ENCODE data around the gene SDHAF4. TPM values are rescaled to one million over a fixed set of nuclear protein-coding genes. Genes with fewer than 3 reads are reported as not detected.
"Not testable (repeated sequence)": the region's sequence is repeated elsewhere in the genome, so short reads cannot be mapped to it uniquely, and the experiment has no call there.

Gene SDHAF4
- total RNA-seq, 1 donor from 2014 or later: 9.9 TPM

GRCh38 chr6:70592391-70593117 lies 25.8 kb downstream of the SDHAF4 start:
- no peak for DNase-seq

DNA sequence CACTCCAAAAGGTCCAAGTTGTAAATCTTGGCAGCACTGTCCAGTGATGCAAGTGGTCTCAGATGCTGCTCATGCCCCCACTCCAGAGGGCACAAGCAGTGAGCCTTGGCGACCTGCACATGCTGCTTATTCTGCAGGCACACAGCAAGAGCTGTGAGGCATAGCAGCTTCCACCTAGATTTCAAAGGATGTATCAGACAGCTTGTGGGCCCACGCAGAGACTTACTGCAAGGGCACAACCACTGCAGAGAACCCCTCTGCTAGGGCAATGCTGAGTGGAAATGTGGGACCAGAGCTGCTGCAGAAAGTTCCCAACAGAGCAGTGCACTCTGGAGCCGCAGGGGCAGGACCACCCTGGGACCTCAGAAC lies 26.4 kb downstream of the SDHAF4 start:
- no peak for DNase-seq

DNA sequence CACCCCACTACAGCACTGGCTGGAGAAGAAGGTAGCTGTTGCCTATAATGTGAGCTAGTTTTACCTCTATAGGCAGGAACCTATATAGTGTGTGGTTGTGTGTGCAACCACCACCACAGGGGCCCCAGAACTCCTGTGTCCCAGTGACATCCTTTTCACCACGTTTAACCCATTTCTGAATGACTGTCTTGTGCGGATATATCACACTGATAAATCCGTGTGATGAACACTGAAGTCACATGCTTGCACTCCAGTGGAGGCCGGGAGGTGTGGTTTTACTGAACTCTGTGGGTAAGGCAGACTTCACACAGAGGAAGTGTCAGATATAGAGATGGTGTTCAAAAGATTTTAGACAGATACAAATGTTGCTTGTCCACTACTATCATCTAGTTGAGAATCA lies 32.5 kb downstream of the SDHAF4 start:
- no peak for DNase-seq

DNA sequence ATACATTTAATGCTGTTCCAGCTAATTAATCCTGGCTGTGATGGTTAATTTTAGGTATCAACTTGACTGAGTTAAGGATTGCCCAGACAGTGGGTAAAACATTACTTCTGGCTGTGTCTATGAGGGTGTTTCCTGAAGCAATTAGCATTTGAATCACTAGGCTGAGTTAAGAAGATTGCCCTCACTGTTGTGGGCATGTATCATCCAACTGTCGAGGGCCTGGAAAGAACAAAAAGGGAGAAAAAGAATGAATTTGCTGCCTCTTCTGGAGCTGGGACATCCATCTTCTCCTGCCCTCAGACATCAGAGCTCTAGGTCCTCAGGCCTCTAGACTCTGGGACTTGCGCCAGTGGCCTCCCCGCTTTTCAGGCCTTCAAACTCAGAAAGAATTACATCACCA lies 34.3 kb downstream of the SDHAF4 start:
- DNase-seq: no peak

GRCh38 chr6:70604254-70604653 lies 37.5 kb downstream of the SDHAF4 start:
- no peak for DNase-seq

DNA sequence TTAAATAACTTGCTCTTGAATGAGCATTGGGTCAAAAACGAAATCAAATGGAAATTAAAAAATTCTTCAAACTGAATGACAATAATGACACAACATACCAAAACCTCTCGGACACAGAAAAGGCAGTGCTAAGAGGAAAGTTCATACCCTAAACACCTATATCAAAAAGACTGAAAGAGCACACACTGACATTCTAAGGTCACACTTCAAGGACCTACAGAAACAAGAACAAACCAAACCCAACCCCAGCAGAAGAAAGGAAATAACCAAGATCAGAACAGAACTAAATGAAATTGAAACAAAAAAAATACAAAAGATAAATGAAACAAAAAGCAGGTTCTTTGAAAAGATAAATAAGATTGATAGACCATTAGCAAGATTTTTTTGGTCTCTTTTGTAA lies 40.6 kb downstream of the SDHAF4 start:
- not testable (repeated sequence) for DNase-seq

GRCh38 chr6:70609181-70609580 lies 42.5 kb downstream of the SDHAF4 start:
- not testable (repeated sequence) for DNase-seq

DNA sequence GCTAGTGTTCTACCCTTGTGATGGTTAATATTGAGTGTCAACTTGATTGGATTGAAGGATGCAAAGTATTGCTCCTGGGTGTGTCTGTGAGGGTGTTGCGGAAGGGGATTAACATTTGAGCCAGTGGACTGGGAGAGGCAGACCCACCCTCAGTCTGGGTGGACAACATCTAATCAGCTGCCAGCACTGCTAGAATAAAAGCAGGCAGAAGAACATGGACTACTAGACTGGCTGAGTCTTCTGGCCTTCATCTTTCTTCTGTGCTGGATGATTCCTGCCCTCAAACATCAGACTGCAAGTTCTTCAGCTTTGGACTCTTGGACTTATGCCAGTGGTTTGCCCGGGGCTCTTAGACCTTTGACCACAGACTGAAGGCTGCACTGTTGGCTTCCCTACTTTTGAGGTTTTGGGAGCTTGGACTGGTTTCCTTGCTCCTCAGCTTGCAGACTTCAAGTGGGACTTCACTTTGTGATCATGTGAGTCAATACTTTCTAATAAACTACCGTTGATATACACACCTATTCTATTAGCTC lies 50.1 kb downstream of the SDHAF4 start:
- no peak for DNase-seq

- no peak for DNase-seq
Observed at GRCh38 chr6:70620746-70621145, 54.0 kb downstream of the SDHAF4 start.

- DNase-seq: no peak
Observed at GRCh38 chr6:70622461-70622860, 55.7 kb downstream of the SDHAF4 start.

DNA sequence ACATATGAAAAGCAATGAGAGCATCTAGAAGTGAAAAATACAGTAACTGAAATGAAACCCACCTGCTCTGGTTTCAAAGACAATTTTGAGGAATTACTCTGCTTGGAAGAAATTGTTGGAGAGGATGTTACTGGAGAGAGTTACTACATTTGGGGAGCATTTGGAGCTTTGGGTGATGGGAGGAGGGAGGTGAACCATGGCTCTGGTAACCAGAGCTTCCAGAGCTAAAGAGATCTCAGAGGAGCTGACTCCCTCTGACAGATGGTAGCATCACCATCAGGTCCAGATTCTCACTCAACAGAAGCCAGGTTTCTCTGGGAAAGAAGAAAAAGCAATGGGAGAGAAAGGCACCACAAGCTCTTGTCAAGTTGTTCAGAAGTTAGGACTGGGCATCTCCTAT lies 58.7 kb downstream of the SDHAF4 start:
- no peak for DNase-seq

DNA sequence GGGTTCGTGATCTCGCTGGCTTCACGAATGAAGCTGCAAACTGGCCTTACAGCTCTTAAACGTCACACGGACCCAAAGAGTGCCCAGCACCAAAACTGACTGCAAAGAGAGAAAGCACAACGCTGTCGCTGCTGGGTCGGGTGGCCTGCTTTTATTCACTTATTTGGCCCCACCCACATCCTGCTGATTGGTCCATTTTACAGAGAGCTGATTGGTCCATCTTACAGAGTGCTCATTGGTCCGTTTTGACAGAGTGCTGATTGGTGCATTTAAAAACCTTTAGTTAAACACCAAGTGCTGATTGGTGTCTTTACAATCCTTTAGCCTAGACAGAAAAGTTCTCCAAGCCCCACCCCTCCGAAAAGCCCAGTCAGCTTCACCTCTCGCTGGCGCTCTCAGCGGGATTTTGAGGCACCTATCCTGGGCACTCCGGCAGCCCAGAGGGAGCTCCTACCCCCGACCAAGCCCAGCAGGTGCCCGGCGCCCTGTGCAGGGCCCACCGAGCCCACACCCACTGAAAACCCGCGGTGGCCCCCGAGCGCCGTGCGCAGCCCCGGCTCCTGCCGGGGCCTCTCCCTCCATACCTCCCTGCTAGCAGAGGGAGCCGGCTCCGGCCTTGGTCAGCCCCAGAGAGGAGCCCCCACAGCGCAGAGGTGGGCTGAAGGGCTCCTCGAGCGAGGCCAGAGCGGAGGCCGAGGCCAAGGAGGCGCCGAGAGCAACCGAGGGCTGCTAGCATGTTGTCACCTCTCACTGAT lies 60.9 kb downstream of the SDHAF4 start:
- no peak for DNase-seq

DNA sequence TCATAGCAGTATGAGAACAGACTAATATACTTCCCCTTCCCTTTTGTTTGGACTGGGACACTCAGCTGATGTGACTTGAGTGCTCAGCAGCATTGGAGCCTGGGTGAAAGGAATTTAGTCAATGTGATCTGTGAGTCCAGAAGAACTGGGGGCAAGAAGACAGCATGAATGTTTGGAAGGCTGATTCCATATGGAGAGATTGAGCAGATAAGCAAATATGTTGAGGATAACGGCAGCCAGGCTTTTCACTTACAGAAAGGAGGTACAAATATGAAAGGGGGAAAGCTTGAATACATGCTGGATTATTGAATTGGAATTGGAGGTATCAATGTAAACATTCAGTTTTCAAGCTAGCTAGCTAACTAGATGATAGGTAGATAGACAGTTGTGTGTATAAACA lies 63.2 kb downstream of the SDHAF4 start:
- no peak for DNase-seq

GRCh38 chr6:70633870-70634269 lies 67.1 kb downstream of the SDHAF4 start:
- DNase-seq: no peak

DNA sequence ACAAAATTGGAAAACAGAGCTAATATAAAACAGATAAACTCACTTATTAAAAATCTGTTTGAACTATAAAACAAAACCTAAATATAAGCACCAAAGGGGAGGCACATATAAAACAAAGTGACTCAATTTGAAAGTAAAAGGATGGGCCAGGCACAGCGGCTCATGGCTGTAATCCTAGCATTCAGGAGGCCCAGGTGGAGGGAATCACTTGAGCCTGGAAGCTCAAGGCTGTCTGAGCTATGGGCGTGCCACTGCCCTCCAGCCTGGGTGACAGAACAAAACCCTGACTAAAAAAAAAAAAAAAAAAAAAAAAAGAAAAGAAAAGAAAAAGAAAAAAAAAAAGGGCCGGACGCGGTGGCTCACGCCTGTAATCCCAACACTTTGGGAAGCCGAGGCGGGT lies 69.9 kb downstream of the SDHAF4 start:
- DNase-seq: no peak

DNA sequence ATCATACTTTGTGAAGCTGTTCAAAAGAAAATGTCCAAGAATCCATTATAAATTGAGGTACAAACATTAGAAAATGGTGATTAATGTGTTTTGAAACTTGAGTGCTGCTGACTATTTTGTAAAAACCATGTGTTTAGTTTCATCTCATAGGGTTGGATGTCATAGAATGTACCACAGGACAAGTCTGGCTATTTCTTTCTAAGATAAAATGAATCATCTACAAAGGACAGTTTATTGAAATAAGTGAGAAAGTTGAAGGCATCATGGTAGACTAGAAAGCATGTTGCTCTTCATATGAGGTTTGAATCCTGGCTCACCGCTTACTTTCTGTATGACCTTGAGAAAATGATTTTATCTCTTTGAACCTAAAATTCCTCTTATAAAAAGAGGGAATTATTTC lies 71.7 kb downstream of the SDHAF4 start:
- DNase-seq: no peak

Other genes with a start within 250 kb of the SDHAF4 start
- 61.5 TPM for gene FAM135A, start 153.4 kb upstream of the SDHAF4 start, total RNA-seq
- gene SMAP1, start 101.0 kb downstream of the SDHAF4 start, total RNA-seq: 26.9 TPM

All from tongue (tissue), 2 donors.